DMS153 treated with DMSO at 0.1 percent for 48 hours (cell line): ENCODE results near the gene STMP1.

Source experiments
- DNase-seq: peaks from one replicate; lab custom pipeline; 2025; ENCODE audit not compliant: unreplicated experiment; lab: John Stamatoyannopoulos, UW

Gene STMP1

DNA sequence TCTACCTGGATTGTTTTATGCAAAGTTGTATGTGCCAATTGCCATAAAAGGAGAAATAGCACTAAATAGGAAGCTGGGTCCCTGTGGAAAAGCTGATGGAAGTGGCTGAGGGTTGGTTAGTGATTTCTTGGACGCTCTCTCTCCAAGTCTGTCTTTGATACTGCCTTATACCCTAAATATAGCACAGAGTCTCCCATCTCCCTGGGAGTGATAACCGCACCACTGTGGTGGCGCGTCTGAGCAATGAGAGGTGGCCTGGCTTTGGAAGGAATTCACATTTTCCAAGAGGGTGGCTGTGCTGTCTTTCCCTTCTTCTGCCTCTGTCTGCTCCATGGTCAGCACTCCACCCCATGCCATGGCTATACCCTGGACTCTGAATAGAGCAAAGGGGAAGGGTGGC is 31.2 kb downstream of the STMP1 start:
- DNase-seq, result no peak

- DNase-seq, result no peak
These were observed 35.1 kb downstream of the STMP1 start for GRCh38 chr7:135697276-135698049.

- DNase-seq, result no peak
These were observed 41.8 kb downstream of the STMP1 start for GRCh38 chr7:135704074-135704473.

DNA sequence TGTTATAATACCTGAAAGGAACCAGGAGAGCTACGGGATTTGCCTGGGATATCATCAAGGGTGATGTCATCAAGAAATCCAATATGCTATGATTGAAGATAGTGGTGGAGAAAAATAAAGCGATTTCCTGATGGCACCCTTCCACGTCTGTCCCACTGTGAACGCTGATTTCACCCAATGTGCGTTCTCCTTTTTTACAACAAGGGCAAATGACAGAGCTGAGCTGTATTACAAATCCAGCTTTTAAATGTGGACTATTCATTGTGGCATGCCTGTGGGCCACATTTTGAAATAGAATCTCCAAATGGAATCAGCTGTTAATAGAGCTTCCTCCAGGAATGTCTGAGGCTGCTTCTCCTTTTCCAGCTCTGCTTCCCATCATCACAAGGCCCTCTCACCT is 42.4 kb downstream of the STMP1 start:
- no peak for DNase-seq

- DNase-seq, result no peak
These were observed 43.9 kb downstream of the STMP1 start for GRCh38 chr7:135706038-135706742.

GRCh38 chr7:135706858-135707569 is 44.7 kb downstream of the STMP1 start:
- DNase-seq, result no peak

GRCh38 chr7:135707570-135707966 is 45.3 kb downstream of the STMP1 start:
- DNase-seq, result no peak

DNA sequence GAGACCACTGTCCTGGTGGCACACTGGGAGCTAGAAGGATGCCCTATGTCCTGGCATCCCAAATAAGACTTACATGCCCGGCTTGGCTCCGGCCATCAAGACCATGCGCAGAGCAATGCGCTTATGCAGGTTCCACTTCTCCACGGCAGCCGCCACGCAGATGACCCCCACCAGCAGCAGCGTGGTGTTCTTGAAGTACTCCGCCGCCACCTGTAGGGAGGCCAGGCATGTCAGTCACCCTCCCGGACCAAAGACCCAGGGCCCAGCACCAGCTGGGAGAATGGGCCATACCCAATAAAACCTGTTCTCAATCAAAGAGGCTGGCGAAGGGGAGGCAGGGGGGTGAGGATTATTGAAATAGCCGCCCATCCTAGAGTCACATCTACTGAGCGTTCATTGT is 45.7 kb downstream of the STMP1 start:
- DNase-seq, result no peak

DNA sequence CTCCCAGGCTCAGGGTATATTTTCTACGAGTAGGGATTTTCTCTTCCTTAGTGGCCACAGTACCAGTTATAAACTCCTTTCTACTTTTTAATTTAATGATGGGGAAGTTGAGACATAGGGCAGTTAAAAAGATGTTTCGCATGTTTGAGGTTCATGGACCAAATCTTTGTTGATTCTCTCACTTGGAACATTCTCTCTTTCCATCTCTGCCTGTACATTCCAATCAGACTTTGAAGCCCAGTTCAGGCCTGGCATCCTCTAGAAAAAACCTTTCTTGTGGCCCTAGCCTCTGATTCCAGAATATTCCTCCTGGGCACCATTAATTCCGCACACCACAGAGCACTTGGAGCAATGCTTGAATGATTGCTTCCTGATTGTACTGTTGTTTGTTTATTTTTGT is 47.2 kb downstream of the STMP1 start:
- DNase-seq, result no peak

- DNase-seq, result no peak
These were observed 48.3 kb downstream of the STMP1 start for GRCh38 chr7:135710417-135711138.

DNA sequence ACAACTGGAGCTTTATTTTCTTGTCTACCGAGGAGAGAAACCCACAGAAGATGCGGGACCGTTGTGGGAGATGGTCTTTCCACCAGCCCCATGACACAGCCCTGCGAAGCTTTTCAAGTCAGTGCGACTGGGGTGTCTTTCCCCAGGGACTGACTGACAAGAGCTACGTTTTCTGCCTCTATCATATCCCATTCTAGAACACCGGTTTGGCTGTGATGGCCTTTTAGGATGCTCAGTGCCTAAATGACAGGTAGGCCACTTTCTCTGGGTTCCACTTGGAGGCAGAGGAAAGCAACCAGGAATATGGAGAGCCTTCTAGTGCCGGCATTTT is 48.8 kb downstream of the STMP1 start:
- DNase-seq, result no peak

DNA sequence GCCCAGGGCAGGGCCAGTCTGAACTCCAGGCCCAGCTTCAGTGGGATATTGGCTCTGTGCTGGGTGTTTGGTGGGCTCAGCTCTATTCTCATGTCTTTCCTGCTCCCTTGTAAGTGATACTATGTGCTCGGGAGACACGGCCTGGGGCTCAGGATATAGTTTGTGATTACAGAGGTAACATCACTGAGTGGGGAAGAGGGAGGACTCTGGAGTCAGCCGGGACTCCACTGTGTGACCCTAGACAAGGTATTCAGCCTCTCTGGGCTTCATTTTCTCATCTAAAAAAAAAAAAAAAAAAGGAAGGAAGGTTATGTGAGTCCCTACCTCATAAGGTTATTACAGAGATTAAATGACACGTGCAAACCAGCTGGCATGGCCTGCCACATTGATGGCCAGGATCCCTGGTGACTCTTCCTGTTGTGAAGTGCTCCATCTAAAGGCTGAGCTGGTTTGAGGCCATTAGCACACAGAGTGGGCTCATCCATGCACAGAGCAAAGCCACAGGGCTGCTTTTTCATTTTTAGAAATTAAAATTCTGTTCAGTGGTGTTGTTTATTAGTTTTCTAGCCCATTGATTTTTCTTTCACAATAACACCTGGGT is 50.0 kb downstream of the STMP1 start:
- no peak for DNase-seq

DNA sequence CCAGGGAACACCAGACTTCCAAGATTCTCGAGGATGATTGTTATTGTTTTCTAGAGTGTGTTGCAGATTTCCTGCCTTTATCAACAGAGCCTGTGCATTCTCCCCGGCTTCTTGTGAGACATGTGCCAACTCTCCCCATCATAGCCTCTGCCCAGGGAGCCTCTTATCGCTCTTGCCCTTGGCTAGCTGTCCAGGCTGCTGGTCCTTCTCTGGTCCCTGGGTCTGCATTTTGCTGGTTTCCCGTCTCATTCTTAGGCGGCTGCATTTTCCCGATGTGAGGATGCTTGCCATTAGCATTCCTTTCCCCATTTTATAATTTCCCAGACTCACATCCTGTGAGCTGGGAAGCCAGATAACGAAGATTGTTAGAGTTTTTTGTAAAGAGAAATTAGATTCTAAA is 50.5 kb downstream of the STMP1 start:
- DNase-seq, result no peak

DNA sequence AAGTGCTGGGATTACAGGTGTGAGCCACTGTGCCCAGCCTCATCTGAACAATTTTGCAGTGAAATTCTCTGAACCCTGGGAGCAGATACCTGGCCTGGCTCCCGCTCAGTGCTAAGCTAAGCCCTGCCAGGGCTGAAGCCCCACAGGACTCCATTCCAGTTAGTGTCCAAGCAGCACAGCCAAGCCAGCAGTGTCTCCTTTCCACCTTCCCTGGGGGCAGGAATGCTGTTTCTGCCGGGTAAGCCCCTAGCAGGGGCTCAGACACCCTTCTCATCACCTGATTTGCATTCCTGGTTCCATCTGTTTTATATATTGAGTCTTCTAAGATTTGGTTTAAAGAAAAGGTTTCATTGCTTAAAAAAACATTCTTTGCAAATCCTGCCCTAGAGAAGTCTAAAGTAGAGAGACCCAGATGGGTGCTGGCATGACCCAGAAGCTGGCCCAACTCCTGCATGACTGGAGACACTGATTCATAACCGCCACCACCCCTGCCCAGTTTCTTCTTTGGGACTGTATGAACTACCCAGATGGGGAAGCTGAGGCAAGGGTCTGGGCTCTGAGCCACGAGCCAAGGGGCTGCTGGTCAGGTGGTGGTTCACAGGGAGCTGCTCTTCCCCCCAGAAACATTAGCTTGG is 51.6 kb downstream of the STMP1 start:
- no peak for DNase-seq

DNA sequence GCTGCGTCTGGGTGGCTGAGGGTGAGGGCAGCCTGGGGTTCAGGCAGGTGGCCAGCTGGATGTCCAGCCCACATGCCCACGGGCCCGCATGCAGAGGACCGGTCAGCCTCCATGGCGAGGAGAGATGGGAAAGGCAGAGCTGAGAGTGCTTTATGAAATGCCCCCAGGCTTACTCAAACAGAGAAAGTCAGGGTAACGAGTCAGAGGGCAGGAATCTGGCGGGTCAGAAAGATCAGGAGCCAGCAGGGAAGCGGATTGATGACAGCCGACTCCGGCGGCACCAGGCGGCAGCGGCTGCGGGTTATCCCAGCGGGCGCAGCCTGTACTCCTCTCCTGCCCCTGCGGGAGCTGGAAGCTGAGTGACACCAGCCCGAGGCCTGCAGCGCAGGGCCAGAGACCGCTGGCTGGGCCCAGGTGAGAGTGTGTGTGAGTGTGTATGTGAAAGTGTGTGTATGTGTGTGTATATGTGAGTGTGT is 52.3 kb downstream of the STMP1 start:
- DNase-seq, result no peak

- DNase-seq, result no peak
These were observed 52.8 kb downstream of the STMP1 start for GRCh38 chr7:135715055-135715522.

DNA sequence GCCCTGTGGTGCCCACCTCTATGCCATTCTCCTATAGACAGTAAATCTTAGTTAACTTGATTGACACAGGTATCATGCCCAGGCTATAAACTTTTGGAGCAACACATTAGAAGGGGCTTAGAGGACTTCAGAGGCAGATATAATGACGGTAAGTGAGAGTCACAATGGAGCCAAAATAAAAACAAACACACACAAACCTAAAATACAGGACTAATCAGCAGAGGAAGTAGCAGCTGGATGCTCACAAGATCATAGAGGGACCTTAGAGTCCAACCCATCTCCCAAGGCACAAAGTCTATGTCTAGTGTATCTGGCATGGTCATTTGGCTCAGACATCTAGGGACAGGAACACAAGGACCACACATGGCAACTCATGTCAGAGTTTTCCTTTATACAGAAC is 53.4 kb downstream of the STMP1 start:
- no peak for DNase-seq

- no peak for DNase-seq
These were observed 54.4 kb downstream of the STMP1 start for GRCh38 chr7:135716677-135717238.

- DNase-seq, result no peak
These were observed 55.4 kb downstream of the STMP1 start for GRCh38 chr7:135717693-135718092.

- no peak for DNase-seq
These were observed 55.9 kb downstream of the STMP1 start for GRCh38 chr7:135718219-135718618.
